ENCODE data around the gene ARFGAP2.

The ARFGAP2 gene

GRCh38 chr11:47176328-47177228 lies at the start of gene ARFGAP2:
Gene ARFGAP2, minus strand, starts transcription at chr11:47176879. Its CDS starts 26 bp downstream, at chr11:47176853.
- peak within 1 kb of the TSS; percentile 77 for H3K4me3 ChIP-seq (ENCODE audit: low read depth, low read length)
- peak; percentile 97 for DNase-seq (ENCODE audit: low read depth)
- TF ChIP-seq MAX (IDR thresholded peaks at IDR 0.05; ENCODE audit: low read depth, low read length) (peak; percentile 91), MYC (IDR thresholded peaks at IDR 0.05; ENCODE audit: low read depth, low read length) (peak; percentile 92), CTCF (IDR thresholded peaks at IDR 0.05; ENCODE audit: low read depth, low read length) (no peak), POLR2A (IDR thresholded peaks at IDR 0.05; ENCODE audit: extremely low read depth, insufficient read length) (peak; percentile 36)

GRCh38 chr11:47225552-47226400 lies 49.1 kb upstream of the ARFGAP2 start:
- no peak overlapping the region for H3K4me3 ChIP-seq (ENCODE audit: low read depth, low read length)
- TF ChIP-seq MAX (IDR thresholded peaks at IDR 0.05; ENCODE audit: low read depth, low read length) (no peak), CTCF (IDR thresholded peaks at IDR 0.05; ENCODE audit: low read depth, low read length) (no peak), MYC (IDR thresholded peaks at IDR 0.05; ENCODE audit: low read depth, low read length) (no peak), POLR2A (IDR thresholded peaks at IDR 0.05; ENCODE audit: extremely low read depth, insufficient read length) (no peak)
- DNase-seq (ENCODE audit: low read depth) = no peak

- no peak for DNase-seq (ENCODE audit: low read depth)
- H3K4me3 ChIP-seq (ENCODE audit: low read depth, low read length) = no peak overlapping the region
- TF ChIP-seq POLR2A (IDR thresholded peaks at IDR 0.05; ENCODE audit: extremely low read depth, insufficient read length) = no peak
- TF ChIP-seq MYC (IDR thresholded peaks at IDR 0.05; ENCODE audit: low read depth, low read length) = no peak
- TF ChIP-seq MAX (IDR thresholded peaks at IDR 0.05; ENCODE audit: low read depth, low read length) = no peak
Observed at GRCh38 chr11:47222696-47223095, 46.0 kb upstream of the ARFGAP2 start.

DNA sequence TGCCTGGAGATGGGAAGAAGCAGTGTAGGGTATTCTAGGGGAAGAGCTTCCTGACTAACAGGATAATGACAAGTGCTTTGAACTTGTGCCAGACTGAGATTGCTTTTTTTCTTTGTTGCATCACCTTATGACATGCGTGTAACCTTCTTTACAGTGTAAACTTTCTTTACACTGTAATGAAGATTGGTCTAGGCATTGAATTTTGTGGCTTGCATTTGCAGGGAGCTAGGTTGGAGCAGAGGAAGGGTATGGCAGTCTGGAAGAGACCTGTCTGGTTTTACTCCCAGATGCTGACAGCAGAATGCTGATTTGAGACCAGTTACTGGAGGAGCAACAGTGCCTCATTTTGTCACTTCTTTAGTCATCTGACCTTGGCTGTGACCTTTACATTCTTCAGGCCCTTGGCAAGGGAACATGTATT lies 43.7 kb upstream of the ARFGAP2 start:
- TF ChIP-seq MYC (IDR thresholded peaks at IDR 0.05; ENCODE audit: low read depth, low read length) = no peak
- no peak for TF ChIP-seq MAX (IDR thresholded peaks at IDR 0.05; ENCODE audit: low read depth, low read length)
- no peak for TF ChIP-seq CTCF (IDR thresholded peaks at IDR 0.05; ENCODE audit: low read depth, low read length)
- TF ChIP-seq POLR2A (IDR thresholded peaks at IDR 0.05; ENCODE audit: extremely low read depth, insufficient read length) = no peak
- H3K4me3 ChIP-seq (ENCODE audit: low read depth, low read length) = no peak overlapping the region
- DNase-seq (ENCODE audit: low read depth) = no peak

DNA sequence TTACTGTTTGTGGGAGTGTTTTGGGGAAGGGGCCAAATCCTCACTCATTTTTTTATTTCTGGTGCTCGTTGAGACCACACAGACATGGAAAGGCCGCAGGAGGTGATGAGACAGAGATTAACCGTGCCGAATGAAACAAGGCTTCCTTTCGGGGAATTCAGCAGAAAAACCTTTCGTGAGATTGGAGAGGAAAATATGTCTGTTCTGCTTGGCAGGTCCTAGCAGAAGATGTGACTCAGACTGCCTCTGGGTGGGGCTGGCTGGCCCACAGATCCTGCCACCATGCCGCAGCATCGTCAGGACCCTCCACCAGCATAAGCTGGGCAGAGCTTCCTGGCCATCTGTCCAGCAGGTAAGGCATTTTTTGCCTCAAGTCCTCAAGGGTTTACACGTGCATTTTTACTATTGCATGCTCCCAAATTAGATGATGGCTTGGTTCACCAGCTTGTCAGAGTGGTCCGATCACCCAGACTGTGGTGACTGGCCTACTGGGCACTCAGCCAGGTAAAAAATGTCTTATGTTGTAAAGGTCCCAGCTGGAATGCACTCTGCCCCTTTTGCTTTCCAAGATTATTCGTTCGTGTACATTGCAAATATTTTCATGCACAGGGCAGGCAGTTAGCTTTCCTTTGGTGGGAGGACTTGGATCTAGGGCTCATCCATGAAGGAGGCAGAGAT lies 39.6 kb upstream of the ARFGAP2 start:
- TF ChIP-seq MAX (IDR thresholded peaks at IDR 0.05; ENCODE audit: low read depth, low read length) = no peak
- peak; percentile 5 for TF ChIP-seq CTCF (IDR thresholded peaks at IDR 0.05; ENCODE audit: low read depth, low read length)
- DNase-seq (ENCODE audit: low read depth) = peak; percentile 61
- peak overlapping the region; percentile 88 for H3K4me3 ChIP-seq (ENCODE audit: low read depth, low read length)
